Measurements from ENCODE around the gene OCA2. TPM values are rescaled to one million over a fixed set of nuclear protein-coding genes. Genes with fewer than 3 reads are reported as not detected.
"Not testable (repeated sequence)": the region's sequence is repeated elsewhere in the genome, so short reads cannot be mapped to it uniquely, and the experiment has no call there.

OCA2 gene
- total and polyA plus RNA-seq, 7 donors, result 0.36 to 0.41 TPM; not detected in 5

DNA sequence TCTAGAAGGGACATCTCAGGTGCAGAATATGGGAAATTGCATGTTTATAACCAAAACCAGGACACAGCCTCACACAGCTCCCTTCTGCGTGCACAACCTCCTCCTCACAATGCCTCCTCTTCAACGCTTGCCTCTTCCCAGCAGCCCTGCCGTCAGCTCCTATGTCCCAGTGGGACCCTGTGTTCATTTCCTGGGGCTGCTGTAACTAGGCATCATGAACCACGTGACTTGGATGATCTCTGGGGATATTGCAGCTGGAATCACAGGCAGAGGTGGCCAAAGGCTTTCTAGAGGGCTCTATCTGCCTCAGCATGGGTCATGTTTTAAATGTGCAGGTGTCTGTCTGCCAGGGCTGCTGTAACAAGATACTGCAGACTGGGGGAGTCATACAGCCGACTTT, 375.3 kb downstream of the OCA2 start:
- no peak overlapping the region for H3K4me3 ChIP-seq
- TF ChIP-seq POLR2AphosphoS5 (IDR thresholded peaks at IDR 0.05), result no peak
- no peak for TF ChIP-seq EP300 (IDR thresholded peaks at IDR 0.05)
- TF ChIP-seq POLR2A (IDR thresholded peaks at IDR 0.05), result no peak
- TF ChIP-seq CTCF (IDR thresholded peaks at IDR 0.05), result no peak
- intact Hi-C loops (cut with DNase I), result no loop called here
- H3K27ac ChIP-seq, result no peak overlapping the region
- no peaks in the 10 kb centered on the region for H3K36me3 ChIP-seq
- WGBS, 2 donors, result 61 to 73% methylated on average over 5 of the region's 5 CpGs
- no peak for DNase-seq
- no peaks in the 10 kb centered on the region for H3K27me3 ChIP-seq
- H3K9me3 ChIP-seq, result no peaks in the 10 kb centered on the region
- no peaks in the 10 kb centered on the region for H3K4me1 ChIP-seq

GRCh38 chr15:27722102-27722501, 377.0 kb downstream of the OCA2 start:
- no peak for DNase-seq
- 85 to 87% methylated on average over 9 of the region's 9 CpGs for WGBS, 2 donors
- Histone ChIP-seq H3K27ac (no peak overlapping the region), H3K9me3 (peaks cover 0 to 3% (median 0%) of the 10 kb centered on the region in 4 donors), H3K36me3 (no peaks in the 10 kb centered on the region), H3K27me3 (no peaks in the 10 kb centered on the region), H3K4me1 (no peaks in the 10 kb centered on the region), H3K4me3 (no peak overlapping the region)
- intact Hi-C loops (cut with DNase I), result no loop called here
- TF ChIP-seq POLR2AphosphoS5 (IDR thresholded peaks at IDR 0.05) (no peak), POLR2A (IDR thresholded peaks at IDR 0.05) (no peak), EP300 (IDR thresholded peaks at IDR 0.05) (no peak), CTCF (IDR thresholded peaks at IDR 0.05) (no peak)

DNA sequence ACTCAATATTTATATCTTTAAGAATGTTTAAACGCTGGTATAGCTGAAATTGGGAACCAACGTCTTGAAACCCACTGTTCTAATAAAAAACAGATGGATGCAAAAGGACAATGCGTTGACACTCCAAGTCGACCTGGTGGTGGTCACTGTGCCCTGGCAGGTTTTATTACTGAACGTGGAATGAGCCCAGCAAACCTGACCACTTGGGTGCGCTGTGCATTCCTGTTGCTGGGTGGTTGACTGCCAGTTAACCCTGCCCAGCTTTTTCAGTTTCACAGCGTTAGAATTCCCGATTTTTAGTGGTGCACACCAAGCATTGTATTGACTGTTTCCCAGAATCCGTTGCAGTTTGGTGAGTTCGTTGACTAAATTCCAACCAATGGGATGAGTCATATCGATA, 384.4 kb downstream of the OCA2 start:
- H3K36me3 ChIP-seq, result no peaks in the 10 kb centered on the region
- 83 to 84% methylated on average over 11 of the region's 11 CpGs for WGBS, 2 donors
- no peaks in the 10 kb centered on the region for H3K4me1 ChIP-seq
- DNase-seq, result no peak
- no peaks in the 10 kb centered on the region for H3K27me3 ChIP-seq
- TF ChIP-seq POLR2A (IDR thresholded peaks at IDR 0.05), result no peak
- TF ChIP-seq EP300 (IDR thresholded peaks at IDR 0.05), result no peak
- TF ChIP-seq CTCF (IDR thresholded peaks at IDR 0.05), result no peak
- TF ChIP-seq POLR2AphosphoS5 (IDR thresholded peaks at IDR 0.05), result no peak
- peaks cover 0 to 16% (median 0%) of the 10 kb centered on the region in 4 donors for H3K9me3 ChIP-seq
- H3K4me3 ChIP-seq, result no peak overlapping the region
- H3K27ac ChIP-seq, result no peak overlapping the region
- intact Hi-C loops (cut with DNase I), result no loop called here

GRCh38 chr15:27713850-27714249, 385.3 kb downstream of the OCA2 start:
- H3K4me3 ChIP-seq; H3K27me3 ChIP-seq; H3K27ac ChIP-seq; H3K4me1 ChIP-seq; intact Hi-C loops (cut with DNase I); H3K36me3 ChIP-seq; DNase-seq: not testable (repeated sequence)
- peaks cover 0 to 16% (median 0%) of the 10 kb centered on the region in 4 donors for H3K9me3 ChIP-seq
- WGBS, 2 donors, result 78 to 86% methylated on average over 9 of the region's 9 CpGs

DNA sequence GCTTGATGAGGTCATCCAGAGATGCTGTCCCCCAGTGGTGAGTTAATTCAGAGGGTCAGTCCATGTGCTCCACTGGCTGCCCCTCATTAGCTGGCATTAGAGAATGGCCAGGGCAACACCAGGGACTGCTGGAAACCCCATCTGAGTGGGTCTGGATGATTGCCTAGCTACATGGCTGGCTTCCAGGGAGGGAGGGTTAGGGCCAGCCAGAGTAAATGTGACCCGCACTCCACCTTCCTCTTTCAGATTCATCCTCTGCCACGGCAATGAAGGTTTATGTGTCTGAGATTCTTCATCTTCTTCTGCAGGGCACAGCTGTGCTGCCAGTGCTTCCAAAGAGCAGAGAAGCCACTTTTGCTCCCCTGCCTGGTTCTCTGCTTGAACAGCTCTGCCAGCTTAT, 391.9 kb downstream of the OCA2 start:
- Histone ChIP-seq H3K27me3 (no peaks in the 10 kb centered on the region), H3K36me3 (no peaks in the 10 kb centered on the region), H3K27ac (no peak overlapping the region), H3K4me3 (no peak overlapping the region), H3K9me3 (peaks cover 0 to 20% (median 2%) of the 10 kb centered on the region in 4 donors), H3K4me1 (no peaks in the 10 kb centered on the region)
- WGBS, 2 donors, result 81 to 91% methylated on average over 2 of the region's 2 CpGs
- no peak for DNase-seq
- intact Hi-C loops (cut with DNase I), result loop anchor here (10.0 kb wide), 1 partner anchor 78 kb away; no protein-coding TSS in a partner anchor
- TF ChIP-seq EP300 (IDR thresholded peaks at IDR 0.05) (no peak), POLR2AphosphoS5 (IDR thresholded peaks at IDR 0.05) (no peak), POLR2A (IDR thresholded peaks at IDR 0.05) (no peak), CTCF (IDR thresholded peaks at IDR 0.05) (no peak)
